Astrocyte (in vitro differentiated cells and primary cell): ENCODE results near the gene NMBR.

ENCODE experiments used
- EZH2 ChIP-seq: IDR thresholded peaks from 2 replicates; pipeline ENCODE4 v1.6.1; 2012; ENCODE audit warnings: mild to moderate bottlenecking, low read length, inconsistent platforms; ENCODE audit not compliant: insufficient read depth
- TF ChIP-seq, protein P1 (sequence below): IDR thresholded peaks from 2 replicates; pipeline ENCODE4 v1.5.1; 2011; ENCODE audit warnings: low read depth, mild to moderate bottlenecking, inconsistent platforms, low read length, moderate library complexity; ENCODE audit not compliant: insufficient read depth

DNA sequence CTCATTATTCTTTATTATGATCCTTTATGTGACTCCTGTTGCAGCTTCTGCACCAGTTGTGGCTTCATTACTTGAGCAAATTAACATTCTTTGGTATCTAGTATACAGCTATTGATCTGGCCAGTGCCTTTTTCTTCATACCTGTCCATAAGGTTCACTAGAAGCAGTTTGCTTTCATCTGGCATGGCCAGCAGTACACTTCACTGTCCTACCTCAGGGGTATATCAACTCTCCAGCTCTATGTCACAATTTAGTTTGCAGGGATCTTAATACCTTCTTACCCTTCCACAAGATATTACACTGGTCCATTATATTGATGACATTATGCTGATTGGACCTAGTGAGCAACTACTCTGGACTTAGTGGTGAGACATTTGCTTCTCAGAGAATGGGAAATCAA lies 46.7 kb upstream of the NMBR start:
- TF ChIP-seq EZH2: no peak
- TF ChIP-seq, protein P1, sequence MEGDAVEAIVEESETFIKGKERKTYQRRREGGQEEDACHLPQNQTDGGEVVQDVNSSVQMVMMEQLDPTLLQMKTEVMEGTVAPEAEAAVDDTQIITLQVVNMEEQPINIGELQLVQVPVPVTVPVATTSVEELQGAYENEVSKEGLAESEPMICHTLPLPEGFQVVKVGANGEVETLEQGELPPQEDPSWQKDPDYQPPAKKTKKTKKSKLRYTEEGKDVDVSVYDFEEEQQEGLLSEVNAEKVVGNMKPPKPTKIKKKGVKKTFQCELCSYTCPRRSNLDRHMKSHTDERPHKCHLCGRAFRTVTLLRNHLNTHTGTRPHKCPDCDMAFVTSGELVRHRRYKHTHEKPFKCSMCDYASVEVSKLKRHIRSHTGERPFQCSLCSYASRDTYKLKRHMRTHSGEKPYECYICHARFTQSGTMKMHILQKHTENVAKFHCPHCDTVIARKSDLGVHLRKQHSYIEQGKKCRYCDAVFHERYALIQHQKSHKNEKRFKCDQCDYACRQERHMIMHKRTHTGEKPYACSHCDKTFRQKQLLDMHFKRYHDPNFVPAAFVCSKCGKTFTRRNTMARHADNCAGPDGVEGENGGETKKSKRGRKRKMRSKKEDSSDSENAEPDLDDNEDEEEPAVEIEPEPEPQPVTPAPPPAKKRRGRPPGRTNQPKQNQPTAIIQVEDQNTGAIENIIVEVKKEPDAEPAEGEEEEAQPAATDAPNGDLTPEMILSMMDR: no peak
